ENCODE results near the gene KCNK16. TPM values are rescaled to one million over a fixed set of nuclear protein-coding genes. Genes with fewer than 3 reads are reported as not detected.

KCNK16 gene
- total RNA-seq, 2 experiments from 2014 or later = not detected

DNA sequence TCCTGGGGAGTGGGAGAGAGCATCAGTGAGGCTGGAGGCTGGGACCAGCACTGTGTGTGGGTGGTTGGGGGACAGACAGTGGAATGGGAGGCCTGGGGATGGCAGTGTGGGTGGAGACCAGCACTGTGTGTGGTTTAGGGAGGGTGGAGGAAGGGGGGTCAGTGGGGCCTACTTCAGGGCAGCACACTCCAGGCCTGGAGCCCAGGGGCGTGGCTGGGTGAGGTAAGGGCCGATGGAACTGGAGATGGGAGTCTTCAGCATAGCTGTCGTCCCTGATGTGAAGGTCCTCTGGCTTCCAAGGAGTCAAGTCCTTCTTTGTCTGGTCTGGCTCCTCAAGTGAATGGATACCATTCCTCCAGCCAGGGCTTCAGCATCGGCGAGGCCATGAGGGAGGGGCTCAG lies 26.9 kb downstream of the KCNK16 start:
- intact Hi-C loops (cut with DNase I, micrococcal nuclease) = no loop called here
- ChIA-PET CTCF (no interaction called here), POLR2A (no interaction called here)
- Histone ChIP-seq H3K27ac (ENCODE audit: low read depth in 1 of 2, low read length in 2 of 2) (no peak overlapping the region), H3K9me3 (ENCODE audit: control insufficient read depth in 1 of 2, insufficient read depth in 1 of 2, low read length in 2 of 2) (no peaks in the 10 kb centered on the region), H3K36me3 (ENCODE audit: insufficient read depth, low read length) (no peaks in the 10 kb centered on the region), H3K4me1 (ENCODE audit: insufficient read depth, low read length) (no peaks in the 10 kb centered on the region), H3K4me3 (ENCODE audit: low read length) (no peak overlapping the region), H3K27me3 (ENCODE audit: control insufficient read depth in 1 of 2, insufficient read depth in 2 of 2, low read length in 2 of 2) (no peaks in the 10 kb centered on the region)
- DNase-seq (no peak), ATAC-seq (ENCODE audit: poor library complexity) (no peak)
- no peaks in the 10 kb centered on the region for H3K27me3 Mint-ChIP-seq
- no peaks in the 10 kb centered on the region for H3K36me3 Mint-ChIP-seq (ENCODE audit: low read depth)
- no peaks in the 10 kb centered on the region for H3K9me3 Mint-ChIP-seq
- no peak overlapping the region for H3K4me3 Mint-ChIP-seq
- no peak overlapping the region for H3K27ac Mint-ChIP-seq
- H3K4me1 Mint-ChIP-seq (ENCODE audit: low read depth) = no peaks in the 10 kb centered on the region
- TF ChIP-seq, protein P1, sequence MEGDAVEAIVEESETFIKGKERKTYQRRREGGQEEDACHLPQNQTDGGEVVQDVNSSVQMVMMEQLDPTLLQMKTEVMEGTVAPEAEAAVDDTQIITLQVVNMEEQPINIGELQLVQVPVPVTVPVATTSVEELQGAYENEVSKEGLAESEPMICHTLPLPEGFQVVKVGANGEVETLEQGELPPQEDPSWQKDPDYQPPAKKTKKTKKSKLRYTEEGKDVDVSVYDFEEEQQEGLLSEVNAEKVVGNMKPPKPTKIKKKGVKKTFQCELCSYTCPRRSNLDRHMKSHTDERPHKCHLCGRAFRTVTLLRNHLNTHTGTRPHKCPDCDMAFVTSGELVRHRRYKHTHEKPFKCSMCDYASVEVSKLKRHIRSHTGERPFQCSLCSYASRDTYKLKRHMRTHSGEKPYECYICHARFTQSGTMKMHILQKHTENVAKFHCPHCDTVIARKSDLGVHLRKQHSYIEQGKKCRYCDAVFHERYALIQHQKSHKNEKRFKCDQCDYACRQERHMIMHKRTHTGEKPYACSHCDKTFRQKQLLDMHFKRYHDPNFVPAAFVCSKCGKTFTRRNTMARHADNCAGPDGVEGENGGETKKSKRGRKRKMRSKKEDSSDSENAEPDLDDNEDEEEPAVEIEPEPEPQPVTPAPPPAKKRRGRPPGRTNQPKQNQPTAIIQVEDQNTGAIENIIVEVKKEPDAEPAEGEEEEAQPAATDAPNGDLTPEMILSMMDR (IDR thresholded peaks at IDR 0.05) = no peak

- ATAC-seq (ENCODE audit: poor library complexity) (no peak), DNase-seq (no peak)
These were observed 27.6 kb downstream of the KCNK16 start for GRCh38 chr6:39294899-39295298.

DNA sequence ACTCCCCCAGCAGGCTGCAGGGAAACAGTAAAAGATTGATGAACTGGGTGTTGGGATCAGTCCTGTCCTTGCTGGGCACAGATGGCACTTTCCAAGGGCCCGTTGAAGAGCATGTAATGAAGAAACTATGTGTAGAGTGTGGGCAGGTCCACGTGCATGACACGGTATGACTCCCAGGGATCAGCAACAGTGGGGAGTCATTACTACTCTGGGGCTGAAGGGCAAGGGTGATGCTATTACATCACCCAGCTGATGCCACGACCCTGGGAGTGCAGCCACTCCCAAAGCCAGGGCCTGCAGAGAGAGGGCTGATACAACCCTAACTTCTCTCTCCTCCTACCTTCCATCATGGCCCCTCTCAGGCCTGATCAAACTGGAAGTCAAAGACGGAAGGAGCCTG lies 28.4 kb downstream of the KCNK16 start:
- H3K4me1 Mint-ChIP-seq (ENCODE audit: low read depth) = no peaks in the 10 kb centered on the region
- H3K27me3 ChIP-seq (ENCODE audit: control insufficient read depth in 1 of 2, insufficient read depth in 2 of 2, low read length in 2 of 2) = no peaks in the 10 kb centered on the region
- DNase-seq (no peak), ATAC-seq (ENCODE audit: poor library complexity) (no peak)
- ChIA-PET CTCF (no interaction called here), POLR2A (no interaction called here)
- no peaks in the 10 kb centered on the region for H3K9me3 ChIP-seq (ENCODE audit: control insufficient read depth in 1 of 2, insufficient read depth in 1 of 2, low read length in 2 of 2)
- no peaks in the 10 kb centered on the region for H3K4me1 ChIP-seq (ENCODE audit: insufficient read depth, low read length)
- no peak overlapping the region for H3K4me3 Mint-ChIP-seq
- TF ChIP-seq, protein P1 (IDR thresholded peaks at IDR 0.05) = no peak
- no peaks in the 10 kb centered on the region for H3K36me3 Mint-ChIP-seq (ENCODE audit: low read depth)
- no peak overlapping the region for H3K4me3 ChIP-seq (ENCODE audit: low read length)
- intact Hi-C loops (cut with DNase I, micrococcal nuclease) = no loop called here
- H3K9me3 Mint-ChIP-seq = no peaks in the 10 kb centered on the region
- H3K27ac Mint-ChIP-seq = no peak overlapping the region
- no peaks in the 10 kb centered on the region for H3K27me3 Mint-ChIP-seq
- H3K36me3 ChIP-seq (ENCODE audit: insufficient read depth, low read length) = no peaks in the 10 kb centered on the region
- H3K27ac ChIP-seq (ENCODE audit: low read depth in 1 of 2, low read length in 2 of 2) = no peak overlapping the region

More at GRCh38 chr6:39294899-39295298, 27.6 kb downstream of the KCNK16 start:
- TF ChIP-seq, protein P1 (IDR thresholded peaks at IDR 0.05) = no peak
- intact Hi-C loops (cut with DNase I, micrococcal nuclease) = no loop called here
- ChIA-PET CTCF (no interaction called here), POLR2A (no interaction called here)
- Histone ChIP-seq H3K27ac (ENCODE audit: low read depth in 1 of 2, low read length in 2 of 2) (no peak overlapping the region), H3K9me3 (ENCODE audit: control insufficient read depth in 1 of 2, insufficient read depth in 1 of 2, low read length in 2 of 2) (no peaks in the 10 kb centered on the region), H3K4me1 (ENCODE audit: insufficient read depth, low read length) (no peaks in the 10 kb centered on the region), H3K4me3 (ENCODE audit: low read length) (no peak overlapping the region), H3K27me3 (ENCODE audit: control insufficient read depth in 1 of 2, insufficient read depth in 2 of 2, low read length in 2 of 2) (no peaks in the 10 kb centered on the region), H3K36me3 (ENCODE audit: insufficient read depth, low read length) (no peaks in the 10 kb centered on the region)
- no peaks in the 10 kb centered on the region for H3K4me1 Mint-ChIP-seq (ENCODE audit: low read depth)
- H3K9me3 Mint-ChIP-seq = no peaks in the 10 kb centered on the region
- no peak overlapping the region for H3K27ac Mint-ChIP-seq
- no peak overlapping the region for H3K4me3 Mint-ChIP-seq
- no peaks in the 10 kb centered on the region for H3K27me3 Mint-ChIP-seq
- H3K36me3 Mint-ChIP-seq (ENCODE audit: low read depth) = no peaks in the 10 kb centered on the region

All from CD4-positive, alpha-beta T cell (primary cell).